Left colon (tissue), 2 donors: ENCODE data around the gene XPO5. TPM values are rescaled to one million over a fixed set of nuclear protein-coding genes. Genes with fewer than 3 reads are reported as not detected.

Experiments used
- ATAC-seq: fragments of 200-7000 bp; cut with Tn5 transposase; one replicate; pipeline ENCODE4 v1.9.1; 2020; ENCODE audit warnings: mild to moderate bottlenecking, moderate library complexity
- DNase-seq, 2 donors: peaks; one replicate each; pipeline ENCODE4 v3.0.0-alpha.2; 2020
- intact Hi-C, 2 donors: fragments of 100-400 bp; cut with DNase I in 1 of 2; cut with micrococcal nuclease in 1 of 2; formaldehyde crosslinking; loops; one replicate each; pipeline versions ENCODE4 v1.11.2 to v1.14.0; 2022; cut with DNase I, micrococcal nuclease
- total RNA-seq, 2 donors: library from RNA; stranded (reverse); fragmentation: NEBNext Ultra II Directional; extraction: Animal tissue kit (Norgen Biotek cat#: 25700); gene quantifications; one replicate each; pipeline ENCODE4 v1.2.1, GENCODE V29; 2021
- donor health status: DM: no; HTN: no; CAD: no.
- donor health status: DM: yes; HTN: yes; CAD: no.

The XPO5 gene
- total RNA-seq, 2 donors from 2014 or later = 20.0 to 23.2 TPM

- DNase-seq = no peak
- intact Hi-C loops = no loop called here
- no peak for ATAC-seq
Observed at GRCh38 chr6:43490523-43490939, 85.3 kb downstream of the XPO5 start.

GRCh38 chr6:43489277-43490072 is 86.4 kb downstream of the XPO5 start:
- DNase-seq (no peak), ATAC-seq (no peak)
- intact Hi-C loops = no loop called here

GRCh38 chr6:43488667-43489276 is 87.1 kb downstream of the XPO5 start:
- no peak for ATAC-seq
- no peak for DNase-seq
- intact Hi-C loops = no loop called here

GRCh38 chr6:43481591-43482236 is 94.1 kb downstream of the XPO5 start:
- ATAC-seq (no peak), DNase-seq (no peak)
- intact Hi-C loops = no loop called here

- ATAC-seq (no peak), DNase-seq (no peak)
- intact Hi-C loops = no loop called here
Observed at GRCh38 chr6:43481075-43481474, 94.8 kb downstream of the XPO5 start.

- intact Hi-C loops = no loop called here
- ATAC-seq (peak; percentile 9), DNase-seq (no peak)
Observed at GRCh38 chr6:43478008-43478372, 97.8 kb downstream of the XPO5 start.

- DNase-seq (peak; percentile 90 to 96), ATAC-seq (peak; percentile 100)
- intact Hi-C loops = no loop called here
Observed at GRCh38 chr6:43477235-43478007, 98.4 kb downstream of the XPO5 start, which contains the start of gene TJAP1. Gene TJAP1 (plus strand): TSS chr6:43477570. CDS start chr6:43499002, 21,432 bp downstream.

- DNase-seq (no peak), ATAC-seq (no peak)
- intact Hi-C loops = no loop called here
Observed at GRCh38 chr6:43476746-43477145, 99.1 kb downstream of the XPO5 start.

- DNase-seq (no peak), ATAC-seq (no peak)
- intact Hi-C loops = no loop called here
Observed at GRCh38 chr6:43475516-43475915, 100.3 kb downstream of the XPO5 start.

- DNase-seq = no peak
- intact Hi-C loops = no loop called here
- ATAC-seq = no peak
Observed at GRCh38 chr6:43472515-43472914, 103.3 kb downstream of the XPO5 start.

Other genes with a start within 250 kb of the XPO5 start
- 10 to 100 TPM; 12.3 to 13.2 TPM for gene ZNF318, start 206.4 kb downstream of the XPO5 start, total RNA-seq
- gene ABCC10, start 148.5 kb downstream of the XPO5 start, total RNA-seq = 10 to 100 TPM; 32.1 to 34.6 TPM
- gene DLK2, start 120.5 kb downstream of the XPO5 start, total RNA-seq = under 1 TPM; 0.27 to 0.28 TPM
- gene TJAP1, start 98.5 kb downstream of the XPO5 start, total RNA-seq = 10 to 100 TPM; 16.9 to 18.4 TPM
- under 1 TPM; 0.61 to 0.95 TPM for gene LRRC73, start 65.7 kb downstream of the XPO5 start, total RNA-seq
- gene YIPF3, start 59.1 kb downstream of the XPO5 start, total RNA-seq = 100 to 1,000 TPM; 113 to 134 TPM
- 10 to 100 TPM; 19.6 to 26.9 TPM for gene POLR1C, start 58.9 kb downstream of the XPO5 start, total RNA-seq
- 10 to 100 TPM; 11.2 to 11.3 TPM for gene POLH, start 147 bp upstream of the XPO5 start, total RNA-seq
- 10 to 100 TPM; 63.7 to 95.8 TPM for gene GTPBP2, start 53.2 kb upstream of the XPO5 start, total RNA-seq
- 10 to 100 TPM; 37.0 to 49.8 TPM for gene MAD2L1BP, start 59.8 kb upstream of the XPO5 start, total RNA-seq
- under 1 TPM in 1 of 2 donors, not detected in 1; 0.11 TPM for gene RSPH9, start 69.0 kb upstream of the XPO5 start, total RNA-seq
- gene MRPS18A, start 111.8 kb upstream of the XPO5 start, total RNA-seq = 10 to 100 TPM; 56.9 to 69.4 TPM
- 100 to 1,000 TPM; 107 to 110 TPM for gene VEGFA, start 194.2 kb upstream of the XPO5 start, total RNA-seq